ENCODE data around the gene APOBEC4. TPM values are rescaled to one million over a fixed set of nuclear protein-coding genes. Genes with fewer than 3 reads are reported as not detected.

The APOBEC4 gene
- total and polyA plus RNA-seq, 2 of the 4 experiments (the other 2 are of a cell fraction): not detected

GRCh38 chr1:183656355-183656754 is 3.2 kb upstream of the APOBEC4 start:
- H3K79me1 ChIP-seq (ENCODE audit: low read depth in 1 of 2, low read length in 2 of 2): peaks cover 2 to 5% of the 10 kb centered on the region in 2 experiments; a peak in 1 of 4 replicates
- H2AK5ac ChIP-seq (ENCODE audit: low read depth, low read length): peak overlapping the region; percentile 43; the same call in 1 of the 2 replicates
- intact Hi-C loops (cut with micrococcal nuclease) (loop anchor here (5.0 to 10.0 kb wide), 2 partner anchors 151 to 568 kb away; partner anchors contain the start of gene RGL1), in situ Hi-C loops (cut with MboI; ENCODE audit: low sequenced_read_pairs) (loop anchor here (25.0 kb wide), 1 partner anchor 1006 kb away; no protein-coding TSS in a partner anchor), dilution Hi-C loops (cut with HindIII; ENCODE audit: low sequenced_read_pairs, unreplicated experiment) (loop anchor here (25.0 kb wide), 1 partner anchor 256 kb away; no protein-coding TSS in a partner anchor)
- H3K9ac ChIP-seq (ENCODE audit: low read depth, low read length): no peak overlapping the region
- no peaks in the 10 kb centered on the region for H3K9me1 ChIP-seq (ENCODE audit: insufficient read depth, low read length)
- no peaks in the 10 kb centered on the region for H3K27me3 ChIP-seq (ENCODE audit: control insufficient read depth, insufficient read depth, low read length)
- peak; percentile 34 for DNase-seq
- H3K4me1 ChIP-seq (ENCODE audit: control insufficient read depth, insufficient read depth, low read length): peaks cover 6% of the 10 kb centered on the region
- peak overlapping the region; percentile 52; the same call in 1 of the 2 replicates for H3K18ac ChIP-seq (ENCODE audit: low read depth, low read length)
- no peaks in the 10 kb centered on the region for H3K9me3 ChIP-seq (ENCODE audit: control insufficient read depth, insufficient read depth, low read length)
- no peak overlapping the region for H3K27ac ChIP-seq (ENCODE audit: insufficient read depth, low read length)
- no peak for ATAC-seq (ENCODE audit: low read depth)
- peak overlapping the region; percentile 69; the same call in 1 of the 2 replicates for H3K4me2 ChIP-seq (ENCODE audit: low read depth, low read length)
- no CpG with 5 or more reads among the region's 3 CpGs for WGBS, 2 experiments (ENCODE audit: extremely low coverage in 2 of 2, insufficient read length in 1 of 2)
- no TSS peak for BruUV-seq (replicated peaks)
- H2AK9ac ChIP-seq (replicated peaks; ENCODE audit: low read depth, low read length, poor library complexity): no peak overlapping the region
- POLR2A ChIA-PET (ENCODE audit: unreplicated experiment): interaction anchor here (0.9 kb wide), 1 partner anchor 401 kb away, joined by 4 read pairs; no protein-coding TSS in a partner anchor
- H2BK5ac ChIP-seq (ENCODE audit: low read depth, low read length, poor library complexity, severe bottlenecking): no peak overlapping the region
- peak overlapping the region in 1 of 2 experiments; percentile 87; a peak in 2 of 4 replicates for H4K8ac ChIP-seq (ENCODE audit: low read depth in 2 of 2, low read length in 2 of 2)
- peak; percentile 28; the same call in 1 of the 2 replicates for TF ChIP-seq MAFK (IDR thresholded peaks at IDR 0.05; ENCODE audit: low read depth, low read length)
- TF ChIP-seq, protein P1, sequence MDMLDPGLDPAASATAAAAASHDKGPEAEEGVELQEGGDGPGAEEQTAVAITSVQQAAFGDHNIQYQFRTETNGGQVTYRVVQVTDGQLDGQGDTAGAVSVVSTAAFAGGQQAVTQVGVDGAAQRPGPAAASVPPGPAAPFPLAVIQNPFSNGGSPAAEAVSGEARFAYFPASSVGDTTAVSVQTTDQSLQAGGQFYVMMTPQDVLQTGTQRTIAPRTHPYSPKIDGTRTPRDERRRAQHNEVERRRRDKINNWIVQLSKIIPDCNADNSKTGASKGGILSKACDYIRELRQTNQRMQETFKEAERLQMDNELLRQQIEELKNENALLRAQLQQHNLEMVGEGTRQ (IDR thresholded peaks at IDR 0.05; ENCODE audit: low read depth, low read length): no peak
- peak overlapping the region; percentile 14; the same call in 1 of the 2 replicates for H3K14ac ChIP-seq (replicated peaks; ENCODE audit: low read depth, low read length)
- CTCF ChIA-PET: interaction anchor here (1.0 to 4.2 kb wide), 6 partner anchors 18 to 395 kb away, joined by 3 to 55 read pairs (median 6); partner anchors contain the start of gene TSEN15
- H2BK20ac ChIP-seq (ENCODE audit: low read depth, low read length): no peak overlapping the region
- H2BK120ac ChIP-seq (ENCODE audit: low read depth, low read length): peak overlapping the region; percentile 64; the same call in 1 of the 2 replicates
- H3K4me3 ChIP-seq (ENCODE audit: insufficient read depth, low read depth, low read length): no peak overlapping the region
- no peaks in the 10 kb centered on the region for H4K20me1 ChIP-seq (ENCODE audit: insufficient read depth, low read length)
- H2AFZ ChIP-seq (replicated peaks; ENCODE audit: low read length, poor library complexity): no peak overlapping the region
- no peak overlapping the region for H3K56ac ChIP-seq (ENCODE audit: extremely low read depth, insufficient read depth, low read length)
- peak overlapping the region; percentile 24; the same call in 1 of the 2 replicates for H3K4ac ChIP-seq (ENCODE audit: low read depth, low read length)
- no peak overlapping the region for H3K23ac ChIP-seq (ENCODE audit: low read depth, low read length)
- H4K5ac ChIP-seq (ENCODE audit: low read depth, low read length): peak overlapping the region; percentile 73; the same call in 1 of the 2 replicates
- no peak overlapping the region for H2BK15ac ChIP-seq (ENCODE audit: low read depth, low read length)
- no peaks in the 10 kb centered on the region for H3K36me3 ChIP-seq (ENCODE audit: control insufficient read depth, insufficient read depth, low read length)
- no peak overlapping the region; the same call in none of the 2 replicates for H4K91ac ChIP-seq (ENCODE audit: insufficient read depth, low read depth, low read length)
